ENCODE results near the gene ESR2.

DNA sequence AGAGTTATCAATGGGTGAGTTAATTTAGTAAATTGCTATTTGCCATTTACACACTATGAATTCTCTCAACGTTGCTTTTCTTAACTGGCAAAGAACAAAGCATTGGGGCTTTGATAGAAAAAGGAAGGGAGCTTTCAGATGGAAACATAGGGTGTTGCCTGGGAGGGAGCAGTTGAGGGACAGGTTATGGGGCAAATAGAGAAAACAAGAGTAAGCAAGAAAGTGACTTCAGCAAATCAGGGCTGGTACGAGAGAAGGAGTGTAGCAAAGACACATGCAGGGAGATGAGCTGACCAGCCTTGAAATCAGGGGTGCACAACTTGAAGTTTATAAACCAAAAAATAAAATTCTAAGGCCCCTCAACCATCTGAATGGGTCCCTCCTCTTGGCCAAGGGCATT is 15.7 kb downstream of the ESR2 start:
- TF ChIP-seq EZH2 (IDR thresholded peaks at IDR 0.05; ENCODE audit: insufficient read depth, low read length) = no peak
- TF ChIP-seq, protein P1, sequence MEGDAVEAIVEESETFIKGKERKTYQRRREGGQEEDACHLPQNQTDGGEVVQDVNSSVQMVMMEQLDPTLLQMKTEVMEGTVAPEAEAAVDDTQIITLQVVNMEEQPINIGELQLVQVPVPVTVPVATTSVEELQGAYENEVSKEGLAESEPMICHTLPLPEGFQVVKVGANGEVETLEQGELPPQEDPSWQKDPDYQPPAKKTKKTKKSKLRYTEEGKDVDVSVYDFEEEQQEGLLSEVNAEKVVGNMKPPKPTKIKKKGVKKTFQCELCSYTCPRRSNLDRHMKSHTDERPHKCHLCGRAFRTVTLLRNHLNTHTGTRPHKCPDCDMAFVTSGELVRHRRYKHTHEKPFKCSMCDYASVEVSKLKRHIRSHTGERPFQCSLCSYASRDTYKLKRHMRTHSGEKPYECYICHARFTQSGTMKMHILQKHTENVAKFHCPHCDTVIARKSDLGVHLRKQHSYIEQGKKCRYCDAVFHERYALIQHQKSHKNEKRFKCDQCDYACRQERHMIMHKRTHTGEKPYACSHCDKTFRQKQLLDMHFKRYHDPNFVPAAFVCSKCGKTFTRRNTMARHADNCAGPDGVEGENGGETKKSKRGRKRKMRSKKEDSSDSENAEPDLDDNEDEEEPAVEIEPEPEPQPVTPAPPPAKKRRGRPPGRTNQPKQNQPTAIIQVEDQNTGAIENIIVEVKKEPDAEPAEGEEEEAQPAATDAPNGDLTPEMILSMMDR (IDR thresholded peaks at IDR 0.05; ENCODE audit: insufficient read depth, low read depth, low read length) = no peak

All from astrocyte (in vitro differentiated cells and primary cell).